LNCAP (cell line): ENCODE data around the gene SLC39A9.

Experiments used
- CTCF ChIP-seq: fragments of 450-650 bp; IDR thresholded peaks from 2 replicates; pipeline ENCODE4 v1.5.1; 2017; ENCODE audit warnings: mild to moderate bottlenecking

SLC39A9 gene

GRCh38 chr14:69398053-69398817 lies at the start of gene SLC39A9, which contains the start of gene ERH:
SLC39A9 (plus strand) TSS chr14:69398692; CDS start chr14:69399370, 678 bp downstream.
ERH (minus strand) TSS chr14:69398299; CDS start chr14:69398233, 66 bp downstream.
- no peak for TF ChIP-seq CTCF

- TF ChIP-seq CTCF, result no peak
Measured at GRCh38 chr14:69349091-69349777, 49.3 kb upstream of the SLC39A9 start.

GRCh38 chr14:69350892-69351291 lies 47.6 kb upstream of the SLC39A9 start:
- TF ChIP-seq CTCF, result no peak

GRCh38 chr14:69351385-69351784 lies 47.1 kb upstream of the SLC39A9 start:
- TF ChIP-seq CTCF, result no peak

- no peak for TF ChIP-seq CTCF
Measured at GRCh38 chr14:69351911-69352310, 46.6 kb upstream of the SLC39A9 start.

GRCh38 chr14:69353168-69353567 lies 45.3 kb upstream of the SLC39A9 start:
- TF ChIP-seq CTCF, result no peak

- no peak for TF ChIP-seq CTCF
Measured at GRCh38 chr14:69354383-69355153, 43.9 kb upstream of the SLC39A9 start.
